NCI-H2171 treated with DMSO at 0.1 percent for 48 hours (cell line): ENCODE data around the gene CDC42EP3.

Experiments
- DNase-seq: peaks from one replicate; lab custom pipeline; 2025; lab: John Stamatoyannopoulos, UW

CDC42EP3 gene

GRCh38 chr2:37636381-37637066, 34.9 kb downstream of the CDC42EP3 start:
- no peak for DNase-seq

GRCh38 chr2:37635504-37636380, 35.7 kb downstream of the CDC42EP3 start:
- DNase-seq, result no peak

DNA sequence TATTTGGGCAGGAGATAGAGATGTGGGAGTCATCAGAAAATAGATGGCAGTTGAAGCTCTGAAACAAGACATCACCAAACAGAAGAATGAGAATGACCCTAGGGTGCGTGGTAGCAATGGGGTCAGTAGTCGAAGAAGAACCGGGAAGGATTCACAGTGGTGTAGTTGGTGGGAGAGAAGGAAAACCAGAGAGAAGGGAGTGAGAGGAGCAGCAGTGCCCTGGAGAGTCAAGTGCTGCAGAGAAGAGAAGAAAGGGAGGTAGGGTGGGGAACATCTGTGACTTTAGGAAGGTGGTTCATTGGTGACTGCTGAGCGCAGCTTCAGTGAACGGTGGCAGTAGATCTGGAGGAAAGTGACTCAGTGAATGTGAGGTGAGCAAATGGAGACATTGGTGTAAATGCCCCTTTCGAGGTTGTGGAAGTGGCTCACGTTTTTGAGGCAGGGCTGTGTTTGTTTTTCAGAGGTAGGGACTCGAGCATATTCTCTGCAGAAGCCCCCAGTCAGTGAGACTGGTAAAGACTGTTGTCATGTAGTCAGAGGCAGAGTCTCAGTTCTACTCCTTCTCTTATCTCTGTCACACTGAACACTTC, 36.4 kb downstream of the CDC42EP3 start:
- no peak for DNase-seq

- DNase-seq, result no peak
These were observed 37.6 kb downstream of the CDC42EP3 start for GRCh38 chr2:37633845-37634244.

DNA sequence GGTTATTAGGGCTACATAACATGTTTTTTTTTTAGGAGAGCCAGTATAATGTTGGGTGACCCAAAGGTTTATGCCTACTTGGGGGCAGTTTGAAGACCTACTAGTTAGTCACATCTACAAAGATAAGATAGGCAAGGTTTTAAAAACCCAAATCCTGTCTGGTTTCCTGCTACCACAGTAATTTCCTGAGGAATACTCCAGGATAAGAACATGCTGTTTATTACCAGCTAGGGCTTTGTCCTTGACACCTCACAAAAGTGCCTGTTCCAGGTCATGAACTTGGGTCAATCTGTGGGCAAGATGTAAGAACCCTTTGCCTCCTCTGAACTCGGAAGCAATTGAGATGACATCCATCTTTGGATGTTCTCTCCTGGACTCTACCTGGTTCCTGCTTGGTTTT, 38.2 kb downstream of the CDC42EP3 start:
- no peak for DNase-seq

- DNase-seq, result no peak
These were observed 39.1 kb downstream of the CDC42EP3 start for GRCh38 chr2:37632310-37632709.

DNA sequence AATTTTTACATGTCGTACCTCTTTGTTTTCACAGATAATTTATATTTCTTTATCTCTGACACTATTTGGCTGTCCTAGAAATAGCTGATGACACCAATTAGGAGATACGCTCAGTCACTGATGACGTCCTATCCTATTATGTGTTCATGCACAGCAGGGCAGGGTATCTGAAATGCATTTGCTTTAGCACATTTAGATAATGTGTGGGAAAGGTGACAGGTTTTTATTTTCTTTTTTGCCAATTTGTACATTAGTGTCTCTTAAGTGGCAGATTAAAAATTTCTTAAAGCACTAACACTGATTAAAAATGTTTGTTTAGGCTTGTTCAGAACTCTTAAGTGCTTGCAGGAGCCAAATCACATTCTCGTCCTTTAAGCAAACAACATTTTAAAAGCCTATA, 39.7 kb downstream of the CDC42EP3 start:
- DNase-seq, result no peak

- DNase-seq, result no peak
These were observed 40.1 kb downstream of the CDC42EP3 start for GRCh38 chr2:37631292-37631691.

DNA sequence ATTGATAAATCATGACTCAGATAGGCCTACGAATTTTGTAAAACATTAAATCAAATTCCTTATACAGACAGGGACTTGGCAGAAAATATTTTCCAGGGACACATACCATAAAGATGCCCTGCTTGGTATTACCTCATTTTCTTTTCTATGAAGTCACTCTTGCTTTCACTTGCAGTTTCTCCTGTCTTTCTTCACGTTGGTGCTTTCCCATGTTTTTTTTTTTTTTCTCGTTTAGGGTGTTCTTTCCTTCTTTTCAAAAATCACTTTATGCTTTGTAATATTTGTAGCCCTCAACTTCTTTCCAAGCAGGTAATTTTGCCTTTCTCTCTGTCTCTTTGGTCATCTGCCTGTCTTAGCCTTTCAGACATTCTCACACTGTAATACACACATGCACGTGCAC, 40.7 kb downstream of the CDC42EP3 start:
- DNase-seq, result no peak

- DNase-seq, result no peak
These were observed 41.1 kb downstream of the CDC42EP3 start for GRCh38 chr2:37630301-37630700.

- DNase-seq, result no peak
These were observed 41.9 kb downstream of the CDC42EP3 start for GRCh38 chr2:37629529-37629928.

- no peak for DNase-seq
These were observed 43.7 kb downstream of the CDC42EP3 start for GRCh38 chr2:37627710-37628109.

DNA sequence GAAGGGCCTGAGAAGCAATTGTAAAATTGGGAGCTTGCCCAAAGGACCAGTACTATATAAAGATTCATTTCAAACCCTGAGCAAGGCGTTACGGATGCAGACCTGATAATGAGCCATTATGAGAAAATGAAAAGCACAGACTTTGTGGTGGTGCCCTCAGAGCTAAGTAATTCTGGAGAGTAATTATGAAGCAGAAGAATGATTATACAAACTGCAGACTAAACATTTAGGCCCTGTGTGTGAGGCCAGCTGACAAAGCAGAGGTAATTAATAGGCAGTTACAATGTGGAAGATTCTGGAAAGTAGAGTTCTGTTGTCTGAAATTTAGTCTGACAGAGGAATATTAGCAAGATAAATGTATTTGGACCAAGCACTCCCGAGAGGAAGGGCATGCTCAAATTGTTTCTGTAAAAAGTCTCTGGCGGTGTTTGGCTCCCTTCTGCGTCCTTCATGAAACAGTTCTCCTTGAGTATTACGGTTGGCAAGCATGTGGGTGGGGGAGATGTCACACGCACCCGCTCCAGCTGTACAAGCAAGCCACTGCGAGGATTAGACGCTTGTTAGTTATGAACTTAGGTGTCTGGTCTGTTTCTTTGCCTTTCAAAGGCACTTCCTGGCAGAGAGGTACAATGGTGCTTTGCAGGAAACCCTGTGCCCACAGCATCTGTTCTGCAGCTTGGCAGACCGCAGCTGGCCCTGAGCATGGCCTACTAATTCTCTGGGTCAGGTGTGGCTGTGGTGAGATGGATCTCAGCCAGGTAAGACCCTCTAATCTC, 45.5 kb downstream of the CDC42EP3 start:
- no peak for DNase-seq

DNA sequence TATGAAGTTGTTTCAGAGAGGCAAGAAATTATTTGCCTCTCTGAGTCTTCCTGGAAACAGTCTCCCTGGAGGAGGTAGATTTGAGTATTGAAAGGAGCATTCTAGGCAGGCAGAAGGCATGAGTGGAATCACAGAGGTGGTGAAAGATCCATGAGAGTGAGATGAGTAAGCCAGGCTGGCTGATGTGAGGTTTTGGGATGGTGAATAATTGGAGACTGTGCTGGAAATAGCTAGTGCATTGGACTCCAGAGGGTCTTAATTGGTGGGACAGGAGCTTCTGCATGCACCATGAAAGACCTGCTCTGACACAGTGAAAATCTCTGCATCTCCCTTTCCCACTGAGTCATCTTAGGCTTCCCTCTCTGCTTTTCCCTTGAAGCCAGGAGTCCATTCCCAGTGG, 46.3 kb downstream of the CDC42EP3 start:
- no peak for DNase-seq

DNA sequence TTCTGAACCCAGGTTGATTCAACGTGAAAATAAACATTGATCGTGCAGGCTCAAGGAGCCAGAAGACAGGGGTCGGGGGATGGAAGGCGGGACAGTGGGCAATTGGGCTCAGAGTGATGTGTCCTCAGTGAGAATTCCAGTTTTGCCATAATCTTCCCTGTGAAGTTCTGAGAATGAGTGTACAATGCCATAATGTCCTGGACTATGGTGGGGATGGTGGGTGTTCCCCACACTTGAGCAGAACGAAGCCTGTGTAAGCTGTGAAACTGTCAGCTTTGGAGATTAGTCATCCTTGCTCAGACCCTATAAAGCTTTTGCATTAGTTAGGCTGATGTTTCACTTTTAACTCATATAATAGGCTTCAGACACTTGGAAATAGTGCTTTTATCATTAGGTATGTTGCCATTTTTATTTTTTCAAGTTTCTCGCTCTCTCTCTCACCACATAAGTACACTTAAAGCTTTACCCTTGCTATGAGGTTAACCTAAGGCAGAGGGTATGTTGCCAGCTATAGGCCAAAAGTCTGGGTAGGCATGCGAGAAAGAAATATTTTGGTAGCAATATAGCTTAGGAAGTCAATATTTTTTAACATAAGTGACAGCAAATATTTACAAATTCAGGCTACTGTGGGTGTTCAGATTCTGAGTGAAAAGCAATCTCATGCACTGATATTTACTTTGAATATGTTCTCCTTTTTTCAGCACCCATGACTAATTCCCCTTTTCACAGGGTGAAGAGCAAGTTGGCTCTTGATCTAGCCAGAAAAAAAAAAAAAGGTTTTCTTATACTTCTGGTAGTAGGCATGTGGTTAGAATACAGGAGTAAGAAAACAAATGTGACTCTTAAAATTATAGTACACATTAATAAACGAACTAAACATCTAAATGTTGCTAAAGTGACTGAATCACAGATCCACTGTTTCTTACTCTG, 47.2 kb downstream of the CDC42EP3 start:
- no peak for DNase-seq

GRCh38 chr2:37623406-37623805, 48.0 kb downstream of the CDC42EP3 start:
- no peak for DNase-seq

DNA sequence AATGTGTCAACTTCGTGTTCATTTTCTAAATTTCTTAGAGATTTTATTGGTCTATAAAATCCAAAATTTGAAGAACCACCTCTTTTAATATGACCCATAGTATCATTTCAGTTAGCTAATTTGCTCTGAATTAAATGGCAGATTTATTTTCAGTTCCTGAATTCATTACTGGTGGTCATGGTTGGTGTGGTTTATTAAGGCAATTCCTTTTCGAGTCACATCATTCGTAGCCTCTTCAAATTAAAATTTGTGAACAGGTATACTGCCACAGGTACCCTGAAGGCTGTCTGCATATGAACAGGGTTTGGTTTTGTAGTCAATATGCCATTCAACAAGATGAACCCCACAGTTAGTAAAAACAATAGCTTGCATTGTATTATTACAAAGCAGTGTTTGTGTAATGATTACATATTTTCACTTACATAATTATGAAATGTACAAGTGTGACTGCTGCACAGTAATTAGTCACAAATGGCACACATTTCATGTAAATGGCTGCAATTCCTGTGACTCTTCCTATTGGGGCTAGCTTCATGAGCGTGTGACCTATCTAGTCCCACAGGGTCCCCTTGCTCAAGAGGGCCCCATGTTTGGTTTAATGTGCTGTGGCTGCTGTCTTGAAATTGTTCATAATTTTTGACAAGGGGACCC, 48.9 kb downstream of the CDC42EP3 start:
- no peak for DNase-seq

- DNase-seq, result no peak
These were observed 50.2 kb downstream of the CDC42EP3 start for GRCh38 chr2:37621199-37621598.

DNA sequence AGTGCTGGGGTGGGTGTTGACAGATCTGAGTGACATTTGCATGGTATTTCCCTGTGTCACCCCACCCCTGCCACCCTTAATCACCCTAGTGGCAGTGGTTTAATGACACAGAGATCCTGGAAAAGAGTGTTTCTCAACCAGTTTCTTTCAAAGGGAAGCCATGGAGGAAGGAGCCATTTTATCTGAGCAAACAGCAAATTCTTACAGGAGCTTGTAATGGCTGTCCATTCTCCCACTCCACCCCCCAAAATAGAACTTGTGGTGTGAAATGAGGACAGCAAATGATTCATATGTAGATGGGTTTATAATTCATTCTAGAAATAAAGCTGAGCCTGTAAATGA, 51.5 kb downstream of the CDC42EP3 start:
- no peak for DNase-seq

GRCh38 chr2:37619230-37619958, 52.0 kb downstream of the CDC42EP3 start:
- DNase-seq, result no peak
